Progenitor cell of endocrine pancreas (in vitro differentiated cells): Measurements from ENCODE around the gene TPCN1. TPM values are rescaled to one million over a fixed set of nuclear protein-coding genes. Genes with fewer than 3 reads are reported as not detected.
A peak's percentile ranks its signal among the peaks of the same experiment; 100 is the strongest.

Source experiments
- DNase-seq: peaks from one replicate; pipeline ENCODE4 v3.0.0; 2021; ENCODE audit warnings: low spot score; ENCODE audit not compliant: unreplicated experiment
- H3K27ac Mint-ChIP-seq: 2 replicates; pipeline ENCODE4 v1.8.0; 2021; ENCODE audit warnings: mild to moderate bottlenecking, moderate library complexity, mixed read lengths
- H3K27me3 Mint-ChIP-seq: 2 replicates; pipeline ENCODE4 v1.8.0; 2021; ENCODE audit warnings: mixed read lengths
- H3K36me3 Mint-ChIP-seq: 2 replicates; pipeline ENCODE4 v1.8.0; 2022; ENCODE audit warnings: mixed read lengths; ENCODE audit not compliant: insufficient read depth
- H3K4me1 Mint-ChIP-seq: 2 replicates; pipeline ENCODE4 v1.8.0; 2021; ENCODE audit warnings: low read depth, mixed read lengths
- H3K4me3 Mint-ChIP-seq: 2 replicates; pipeline ENCODE4 v1.8.0; 2021; ENCODE audit warnings: low read depth, mild to moderate bottlenecking, moderate library complexity, mixed read lengths
- H3K9me3 Mint-ChIP-seq: 2 replicates; pipeline ENCODE4 v1.8.0; 2021; ENCODE audit warnings: low read depth, mixed read lengths
- CTCF ChIP-seq: fragments of 200-600 bp; sonication (generic); IDR thresholded peaks from one replicate; pipeline ENCODE4 v1.5.0; 2021; ENCODE audit warnings: antibody characterized with exemption, mild to moderate bottlenecking; ENCODE audit not compliant: unreplicated experiment
- total RNA-seq: library from RNA; stranded (reverse); gene quantifications from 2 replicates; pipeline ENCODE4 v1.2.1, GENCODE V29; 2021

Gene TPCN1
- total RNA-seq, 1 donor from 2014 or later, result 34.1 TPM

DNA sequence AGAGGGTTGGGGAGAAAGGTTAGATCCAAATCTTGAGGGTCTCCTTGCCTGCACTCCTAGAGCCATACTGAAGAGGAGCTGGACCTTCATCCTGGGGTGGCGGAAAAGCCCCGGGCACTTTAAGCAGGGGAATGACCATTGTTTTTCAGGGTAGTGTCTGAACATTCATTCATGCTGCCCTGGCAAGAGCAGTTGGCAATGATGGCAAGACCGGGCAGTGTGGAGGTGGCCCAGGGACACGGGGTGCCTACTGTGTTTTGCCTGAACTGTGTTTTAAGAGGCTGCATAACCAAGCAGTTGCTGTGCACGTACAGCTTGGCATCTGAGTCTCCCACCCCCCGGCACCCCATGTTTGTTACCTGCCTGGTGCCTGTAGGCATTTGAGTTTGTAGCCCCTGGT, 14.7 kb downstream of the TPCN1 start:
- no peaks in the 10 kb centered on the region for H3K27me3 Mint-ChIP-seq
- H3K4me3 Mint-ChIP-seq, result no peak overlapping the region
- peak overlapping the region; percentile 41 for H3K27ac Mint-ChIP-seq
- no peaks in the 10 kb centered on the region for H3K9me3 Mint-ChIP-seq
- no peak for DNase-seq
- H3K4me1 Mint-ChIP-seq, result peaks cover 23% of the 10 kb centered on the region
- peaks cover 6% of the 10 kb centered on the region for H3K36me3 Mint-ChIP-seq
- TF ChIP-seq CTCF, result no peak

DNA sequence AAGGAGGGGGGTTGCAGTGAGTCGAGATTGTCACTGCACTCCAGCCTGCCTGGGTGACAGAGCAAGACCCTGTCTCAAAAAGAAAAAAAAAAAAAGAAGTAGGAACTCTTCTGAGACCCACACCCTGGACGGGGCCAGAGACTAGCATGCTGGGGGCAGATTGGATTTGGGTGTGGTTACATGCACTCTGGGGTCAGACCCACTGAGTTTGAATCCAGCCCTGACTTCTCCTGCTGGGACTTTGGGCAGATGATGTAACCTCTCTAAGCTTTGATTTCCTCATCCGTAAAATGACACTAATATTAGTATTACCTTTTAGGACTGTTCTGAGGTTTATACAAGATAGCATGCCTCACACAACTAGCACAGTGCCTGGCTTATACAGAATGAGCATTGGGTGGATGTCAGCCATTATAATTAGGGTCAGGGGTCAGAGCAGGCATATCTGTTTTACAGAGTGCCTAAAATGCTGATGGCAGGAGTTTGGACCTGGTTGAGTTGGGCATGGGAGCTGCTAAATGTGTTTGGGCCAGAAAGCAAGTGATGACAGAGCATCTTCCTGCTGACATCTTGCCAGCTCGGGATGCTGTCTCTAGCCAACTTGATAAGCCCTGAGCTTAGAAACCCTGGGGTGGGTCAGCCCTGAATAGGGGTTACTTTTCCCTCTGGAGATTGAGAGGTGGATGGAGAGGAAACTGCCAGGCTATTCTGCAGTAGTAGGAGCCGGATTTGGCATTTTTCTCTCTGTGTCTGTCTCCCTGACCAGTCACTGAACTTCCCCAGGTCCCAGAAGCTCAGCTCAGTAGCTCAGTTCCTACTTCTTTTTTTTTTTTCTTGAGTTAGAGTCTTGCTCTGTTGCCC, 15.5 kb downstream of the TPCN1 start:
- Mint-ChIP-seq H3K9me3 (no peaks in the 10 kb centered on the region), H3K4me1 (peaks cover 29% of the 10 kb centered on the region), H3K27ac (no peak overlapping the region)

DNA sequence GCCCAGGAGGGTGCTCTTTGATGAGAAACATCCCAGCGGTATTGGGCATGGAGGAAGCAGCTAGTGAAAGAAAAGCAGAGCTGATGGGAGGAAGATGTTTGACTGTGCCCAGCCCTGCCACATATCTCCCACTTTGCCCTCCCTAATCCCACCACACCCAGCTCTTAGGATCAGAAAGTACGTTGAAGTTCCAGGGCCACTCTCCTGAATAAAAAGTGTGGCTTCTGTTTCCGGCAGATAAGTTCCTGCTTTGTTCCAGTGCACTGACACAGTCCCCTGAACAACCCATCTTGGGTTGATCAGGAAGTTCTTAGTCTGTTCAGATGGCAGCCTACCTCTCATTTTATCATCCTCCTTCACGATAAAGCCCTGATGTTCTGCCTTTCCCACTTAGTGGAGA, 16.5 kb downstream of the TPCN1 start:
- H3K4me3 Mint-ChIP-seq, result no peak overlapping the region
- peaks cover 31% of the 10 kb centered on the region for H3K4me1 Mint-ChIP-seq
- no peak for DNase-seq
- H3K27ac Mint-ChIP-seq, result no peak overlapping the region
- no peaks in the 10 kb centered on the region for H3K9me3 Mint-ChIP-seq
- TF ChIP-seq CTCF, result no peak
- H3K27me3 Mint-ChIP-seq, result no peaks in the 10 kb centered on the region
- peaks cover 6% of the 10 kb centered on the region for H3K36me3 Mint-ChIP-seq

More for the DNA sequence above, 15.5 kb downstream of the TPCN1 start:
- Mint-ChIP-seq H3K4me3 (no peak overlapping the region), H3K36me3 (peaks cover 6% of the 10 kb centered on the region), H3K27me3 (no peaks in the 10 kb centered on the region)
- TF ChIP-seq CTCF, result no peak
- DNase-seq, result no peak

DNA sequence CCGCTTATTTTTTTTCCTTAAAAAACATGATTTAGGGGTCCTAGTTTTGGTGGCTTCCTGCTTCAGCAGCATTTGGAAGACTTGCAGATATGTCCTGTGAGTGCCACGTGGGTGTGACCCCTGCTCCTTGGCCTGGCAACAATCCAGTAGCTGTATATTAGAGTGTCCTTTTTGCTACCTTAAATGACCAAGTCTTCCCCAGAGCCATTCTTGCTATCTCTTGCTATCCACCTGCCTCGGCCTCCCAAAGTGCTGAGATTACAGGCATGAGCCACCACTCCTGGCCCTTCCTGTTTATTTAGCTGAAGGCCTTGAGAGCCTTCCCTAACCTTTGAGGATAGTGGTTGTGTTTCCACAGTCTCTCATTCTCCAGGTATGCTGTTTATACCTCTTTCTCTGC, 17.0 kb downstream of the TPCN1 start:
- H3K9me3 Mint-ChIP-seq, result no peaks in the 10 kb centered on the region
- H3K36me3 Mint-ChIP-seq, result peaks cover 6% of the 10 kb centered on the region
- H3K4me1 Mint-ChIP-seq, result peaks cover 29% of the 10 kb centered on the region
- no peak overlapping the region for H3K27ac Mint-ChIP-seq
- no peak overlapping the region for H3K4me3 Mint-ChIP-seq
- H3K27me3 Mint-ChIP-seq, result no peaks in the 10 kb centered on the region
- DNase-seq, result no peak
- no peak for TF ChIP-seq CTCF

DNA sequence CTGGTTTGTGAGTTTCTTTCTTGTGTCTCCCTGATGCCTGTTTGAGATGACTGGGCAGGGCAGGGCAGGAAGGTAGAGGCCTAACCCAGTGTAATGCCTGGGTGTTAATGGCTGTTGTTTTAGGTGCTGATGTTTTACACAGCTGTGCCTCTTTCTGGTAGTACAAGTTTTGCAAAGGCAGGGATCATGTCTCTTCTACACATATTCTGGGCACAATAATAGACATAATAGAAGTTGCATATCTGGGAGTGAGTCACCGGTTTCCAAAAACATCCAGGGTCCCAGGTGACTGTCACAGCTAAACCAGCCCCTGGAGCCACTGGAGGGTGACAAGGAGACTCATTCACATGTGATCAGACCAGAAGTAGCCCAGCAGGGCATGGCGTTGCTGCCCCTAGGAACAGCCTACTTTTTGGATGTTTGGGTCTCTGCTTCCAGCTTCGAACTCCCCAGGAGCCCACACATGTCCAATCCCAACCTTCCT, 18.1 kb downstream of the TPCN1 start:
- Mint-ChIP-seq H3K27ac (no peak overlapping the region), H3K9me3 (no peaks in the 10 kb centered on the region), H3K27me3 (no peaks in the 10 kb centered on the region), H3K4me3 (no peak overlapping the region), H3K36me3 (peaks cover 2% of the 10 kb centered on the region), H3K4me1 (peaks cover 23% of the 10 kb centered on the region)
- no peak for DNase-seq
- no peak for TF ChIP-seq CTCF
